Panc1 (cell line): ENCODE results near the gene PLCB1. TPM values are rescaled to one million over a fixed set of nuclear protein-coding genes. Genes with fewer than 3 reads are reported as not detected.
"Not testable (repeated sequence)": the region's sequence is repeated elsewhere in the genome, so short reads cannot be mapped to it uniquely, and the experiment has no call there.

Experiments used
- ATAC-seq: fragments of 200-7000 bp; cut with Tn5 transposase; 2 replicates; pipeline ENCODE4 v1.9.1; 2020; ENCODE audit warnings: mild to moderate bottlenecking, moderate library complexity
- BruUV-seq: library from RNA; stranded (reverse); fragments of 400-500 nt; replicated peaks from 2 replicates; lab custom pipeline; 2021; lab: Mats Ljungman, UMichigan
- CTCF ChIA-PET: fragments of 300-600 bp; sonication (Branson Sonifier 250); formaldehyde crosslinking; loops from one replicate; lab custom pipeline; 2022; ENCODE audit warnings: antibody characterized with exemption; lab: Charles Lee
- POLR2A ChIA-PET: fragments of 300-600 bp; sonication (Branson Sonifier 250); formaldehyde crosslinking; loops from one replicate; lab custom pipeline; 2022; ENCODE audit warnings: antibody characterized with exemption; lab: Charles Lee
- DNase-seq: peaks from one replicate; pipeline ENCODE4 v3.0.0-alpha.2; 2010; ENCODE audit warnings: low read depth, low spot score
- H3K27ac ChIP-seq: 2 replicates; pipeline ENCODE4 v1.5.1; 2011; ENCODE audit warnings: mild to moderate bottlenecking, low read length, inconsistent platforms
- H3K27me3 ChIP-seq: fragments of 200-500 bp; sonication (Bioruptor generic); 2 replicates; pipeline ENCODE4 v1.6.0; 2014; ENCODE audit warnings: low read length, inconsistent platforms; ENCODE audit not compliant: control insufficient read depth, insufficient read depth
- H3K36me3 ChIP-seq: fragments of 200-500 bp; sonication (Bioruptor generic); 2 replicates; pipeline ENCODE4 v1.5.1; 2014; ENCODE audit warnings: inconsistent platforms, mild to moderate bottlenecking, low read length, moderate library complexity; ENCODE audit not compliant: control insufficient read depth, insufficient read depth
- H3K4me1 ChIP-seq: 2 replicates; pipeline ENCODE4 v1.5.1; 2011; ENCODE audit warnings: inconsistent platforms, mild to moderate bottlenecking, low read length, moderate library complexity; ENCODE audit not compliant: control insufficient read depth, insufficient read depth
- H3K4me3 ChIP-seq, 2 experiments: 2 replicates each; pipeline ENCODE4 v1.5.1; 2011 to 2012; ENCODE audit warnings: low read depth in 2 of 2, low read length in 2 of 2, mild to moderate bottlenecking in 2 of 2, inconsistent platforms in 1 of 2, moderate library complexity in 1 of 2
- H3K9me3 ChIP-seq: fragments of 200-500 bp; sonication (Bioruptor generic); 2 replicates; pipeline ENCODE4 v1.5.1; 2014; ENCODE audit warnings: low read depth, mild to moderate bottlenecking, inconsistent platforms, low read length, moderate library complexity; ENCODE audit not compliant: control insufficient read depth, insufficient read depth
- POLR2AphosphoS5 ChIP-seq: IDR thresholded peaks from 2 replicates; pipeline ENCODE4 v1.6.1; 2012; ENCODE audit warnings: mild to moderate bottlenecking, low read depth, low read length, moderate library complexity
- SIN3A ChIP-seq: IDR thresholded peaks from 2 replicates; pipeline ENCODE4 v1.6.1; 2012; ENCODE audit warnings: low read depth, mild to moderate bottlenecking, low read length, moderate library complexity, borderline replicate concordance; ENCODE audit not compliant: insufficient read depth
- TCF7L2 ChIP-seq: IDR thresholded peaks from 2 replicates; pipeline ENCODE4 v1.6.1; 2011; ENCODE audit warnings: mild to moderate bottlenecking, low read depth, low read length, inconsistent platforms
- in situ Hi-C: cut with HindIII; loops from 2 replicates; pipeline ENCODE4 v1.10.0; 2016; ENCODE audit warnings: low sequenced_read_pairs, low pct_unique_long_range_greater_than_20kb
- intact Hi-C: fragments of 100-400 bp; cut with micrococcal nuclease; formaldehyde crosslinking; loops from one replicate; pipeline ENCODE4 v1.10.0; 2022; ENCODE audit not compliant: unreplicated experiment
- total RNA-seq: library from RNA; stranded (reverse); gene quantifications from one replicate; pipeline ENCODE4 v1.2.1, GENCODE V29; 2021; ENCODE audit not compliant: unreplicated experiment
- TF ChIP-seq, protein P1 (sequence below), 2 experiments: IDR thresholded peaks; 2 replicates each; pipeline ENCODE4 v1.6.1; 2011 to 2012; ENCODE audit warnings: low read depth in 2 of 2, control low read depth in 1 of 2, low read length in 1 of 2, mild to moderate bottlenecking in 1 of 2, moderate library complexity in 1 of 2; ENCODE audit not compliant: insufficient read depth in 1 of 2
- TF ChIP-seq, protein P2 (sequence below): fragments of 450-650 bp; IDR thresholded peaks from 2 replicates; pipeline ENCODE4 v1.5.1; 2017; ENCODE audit warnings: mild to moderate bottlenecking

The PLCB1 gene
- total RNA-seq, 1 experiment from 2014 or later: 0.59 TPM

DNA sequence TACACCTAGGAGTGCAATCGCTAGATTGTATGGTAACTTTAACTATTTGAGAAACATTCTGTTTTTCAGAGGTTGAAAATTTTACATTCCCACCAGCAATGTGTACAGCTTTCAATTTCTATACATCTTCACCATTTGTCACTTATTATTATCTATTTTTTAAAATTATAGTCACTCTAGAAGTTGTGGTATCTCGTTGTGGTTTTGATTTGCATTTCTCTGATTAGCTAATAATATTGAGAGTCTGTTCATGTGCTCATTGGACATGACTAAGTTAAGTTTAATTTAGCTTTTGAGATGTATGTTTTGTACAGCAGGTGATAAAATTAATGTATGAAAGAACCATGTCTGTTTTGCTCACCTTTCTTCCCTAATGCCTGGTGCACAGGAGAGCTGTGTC, 34.8 kb upstream of the PLCB1 start:
- Histone ChIP-seq H3K4me3 (no peak overlapping the region), H3K27me3 (no peaks in the 10 kb centered on the region), H3K36me3 (no peaks in the 10 kb centered on the region), H3K9me3 (no peaks in the 10 kb centered on the region), H3K27ac (no peak overlapping the region), H3K4me1 (no peaks in the 10 kb centered on the region)
- in situ Hi-C loops (no loop called here), intact Hi-C loops (no loop called here)
- ChIA-PET POLR2A (no interaction called here), CTCF (no interaction called here)
- ATAC-seq: no peak
- DNase-seq: no peak
- no TSS peak for BruUV-seq
- TF ChIP-seq POLR2AphosphoS5 (no peak), TCF7L2 (no peak), SIN3A (no peak)
- TF ChIP-seq, protein P1, sequence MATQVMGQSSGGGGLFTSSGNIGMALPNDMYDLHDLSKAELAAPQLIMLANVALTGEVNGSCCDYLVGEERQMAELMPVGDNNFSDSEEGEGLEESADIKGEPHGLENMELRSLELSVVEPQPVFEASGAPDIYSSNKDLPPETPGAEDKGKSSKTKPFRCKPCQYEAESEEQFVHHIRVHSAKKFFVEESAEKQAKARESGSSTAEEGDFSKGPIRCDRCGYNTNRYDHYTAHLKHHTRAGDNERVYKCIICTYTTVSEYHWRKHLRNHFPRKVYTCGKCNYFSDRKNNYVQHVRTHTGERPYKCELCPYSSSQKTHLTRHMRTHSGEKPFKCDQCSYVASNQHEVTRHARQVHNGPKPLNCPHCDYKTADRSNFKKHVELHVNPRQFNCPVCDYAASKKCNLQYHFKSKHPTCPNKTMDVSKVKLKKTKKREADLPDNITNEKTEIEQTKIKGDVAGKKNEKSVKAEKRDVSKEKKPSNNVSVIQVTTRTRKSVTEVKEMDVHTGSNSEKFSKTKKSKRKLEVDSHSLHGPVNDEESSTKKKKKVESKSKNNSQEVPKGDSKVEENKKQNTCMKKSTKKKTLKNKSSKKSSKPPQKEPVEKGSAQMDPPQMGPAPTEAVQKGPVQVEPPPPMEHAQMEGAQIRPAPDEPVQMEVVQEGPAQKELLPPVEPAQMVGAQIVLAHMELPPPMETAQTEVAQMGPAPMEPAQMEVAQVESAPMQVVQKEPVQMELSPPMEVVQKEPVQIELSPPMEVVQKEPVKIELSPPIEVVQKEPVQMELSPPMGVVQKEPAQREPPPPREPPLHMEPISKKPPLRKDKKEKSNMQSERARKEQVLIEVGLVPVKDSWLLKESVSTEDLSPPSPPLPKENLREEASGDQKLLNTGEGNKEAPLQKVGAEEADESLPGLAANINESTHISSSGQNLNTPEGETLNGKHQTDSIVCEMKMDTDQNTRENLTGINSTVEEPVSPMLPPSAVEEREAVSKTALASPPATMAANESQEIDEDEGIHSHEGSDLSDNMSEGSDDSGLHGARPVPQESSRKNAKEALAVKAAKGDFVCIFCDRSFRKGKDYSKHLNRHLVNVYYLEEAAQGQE (IDR thresholded peaks at IDR 0.05; ENCODE audit: insufficient read depth in 1 of 2, low read depth in 2 of 2, low read length in 1 of 2): no peak
- TF ChIP-seq, protein P2, sequence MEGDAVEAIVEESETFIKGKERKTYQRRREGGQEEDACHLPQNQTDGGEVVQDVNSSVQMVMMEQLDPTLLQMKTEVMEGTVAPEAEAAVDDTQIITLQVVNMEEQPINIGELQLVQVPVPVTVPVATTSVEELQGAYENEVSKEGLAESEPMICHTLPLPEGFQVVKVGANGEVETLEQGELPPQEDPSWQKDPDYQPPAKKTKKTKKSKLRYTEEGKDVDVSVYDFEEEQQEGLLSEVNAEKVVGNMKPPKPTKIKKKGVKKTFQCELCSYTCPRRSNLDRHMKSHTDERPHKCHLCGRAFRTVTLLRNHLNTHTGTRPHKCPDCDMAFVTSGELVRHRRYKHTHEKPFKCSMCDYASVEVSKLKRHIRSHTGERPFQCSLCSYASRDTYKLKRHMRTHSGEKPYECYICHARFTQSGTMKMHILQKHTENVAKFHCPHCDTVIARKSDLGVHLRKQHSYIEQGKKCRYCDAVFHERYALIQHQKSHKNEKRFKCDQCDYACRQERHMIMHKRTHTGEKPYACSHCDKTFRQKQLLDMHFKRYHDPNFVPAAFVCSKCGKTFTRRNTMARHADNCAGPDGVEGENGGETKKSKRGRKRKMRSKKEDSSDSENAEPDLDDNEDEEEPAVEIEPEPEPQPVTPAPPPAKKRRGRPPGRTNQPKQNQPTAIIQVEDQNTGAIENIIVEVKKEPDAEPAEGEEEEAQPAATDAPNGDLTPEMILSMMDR: no peak

GRCh38 chr20:8104252-8104651, 27.8 kb upstream of the PLCB1 start:
- ChIA-PET POLR2A (no interaction called here), CTCF (no interaction called here)
- H3K27me3 ChIP-seq: no peaks in the 10 kb centered on the region
- in situ Hi-C loops (no loop called here), intact Hi-C loops (no loop called here)
- TF ChIP-seq, protein P1 (IDR thresholded peaks at IDR 0.05; ENCODE audit: insufficient read depth in 1 of 2, low read depth in 2 of 2, low read length in 1 of 2): no peak
- TF ChIP-seq, protein P2: no peak
- H3K9me3 ChIP-seq: peaks cover 4% of the 10 kb centered on the region; the same call in 1 of the 2 replicates
- no peak overlapping the region for H3K4me3 ChIP-seq
- no peaks in the 10 kb centered on the region for H3K36me3 ChIP-seq
- BruUV-seq: no TSS peak
- no peak for DNase-seq
- no peak for ATAC-seq
- no peak overlapping the region for H3K27ac ChIP-seq
- no peaks in the 10 kb centered on the region for H3K4me1 ChIP-seq

DNA sequence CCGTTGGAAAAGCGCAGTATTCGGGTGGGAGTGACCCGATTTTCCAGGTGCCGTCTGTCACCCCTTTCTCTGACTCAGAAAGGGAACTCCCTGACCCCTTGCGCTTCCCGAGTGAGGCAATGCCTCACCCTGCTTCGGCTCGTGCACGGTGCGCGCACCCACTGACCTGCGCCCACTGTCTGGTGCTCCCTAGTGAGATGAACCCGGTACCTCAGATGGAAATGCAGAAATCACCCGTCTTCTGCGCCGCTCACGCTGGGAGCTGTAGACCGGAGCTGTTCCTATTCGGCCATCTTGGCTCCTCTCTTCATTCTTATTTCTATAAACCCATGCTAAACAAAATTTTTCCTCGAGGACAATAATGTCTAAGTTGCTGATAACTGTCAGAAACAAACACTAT, 17.5 kb upstream of the PLCB1 start:
- CTCF ChIA-PET, DNase-seq, H3K36me3 ChIP-seq, H3K4me1 ChIP-seq, H3K27me3 ChIP-seq, intact Hi-C loops, POLR2A ChIA-PET, H3K4me3 ChIP-seq, BruUV-seq, H3K9me3 ChIP-seq, in situ Hi-C loops, ATAC-seq, H3K27ac ChIP-seq: not testable (repeated sequence)
